Gastroesophageal sphincter (tissue), 3 donors: ENCODE data around the gene MRPS18A.

Experiments used
- EP300 ChIP-seq: sonication (generic); formaldehyde crosslinking; IDR thresholded peaks from one replicate; pipeline ENCODE4 v1.6.1; 2017; ENCODE audit warnings: antibody characterized with exemption, mild to moderate bottlenecking
- TF ChIP-seq, protein P1 (sequence below), 4 experiments: fragments of 200-600 bp in 2 of 4; fragments of 450-650 bp in 2 of 4; sonication (generic) in 1 of 4; IDR thresholded peaks; one replicate each; pipeline ENCODE4 v1.5.1; 2017 to 2019; ENCODE audit warnings: antibody characterized with exemption in 4 of 4, mild to moderate bottlenecking in 2 of 4, moderate library complexity in 2 of 4

DNA sequence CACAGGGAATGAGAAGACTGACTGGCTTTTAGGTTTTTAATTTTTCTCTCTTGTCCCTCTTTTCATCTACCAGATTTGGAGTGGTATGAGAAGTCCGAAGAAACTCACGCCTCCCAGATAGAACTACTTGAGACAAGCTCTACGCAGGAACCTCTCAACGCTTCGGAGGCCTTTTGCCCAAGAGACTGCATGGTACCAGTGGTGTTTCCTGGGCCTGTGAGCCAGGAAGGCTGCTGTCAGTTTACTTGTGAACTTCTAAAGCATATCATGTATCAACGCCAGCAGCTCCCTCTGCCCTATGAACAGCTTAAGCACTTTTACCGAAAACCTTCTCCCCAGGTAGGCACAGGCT lies 51.3 kb downstream of the MRPS18A start:
- TF ChIP-seq, protein P1, sequence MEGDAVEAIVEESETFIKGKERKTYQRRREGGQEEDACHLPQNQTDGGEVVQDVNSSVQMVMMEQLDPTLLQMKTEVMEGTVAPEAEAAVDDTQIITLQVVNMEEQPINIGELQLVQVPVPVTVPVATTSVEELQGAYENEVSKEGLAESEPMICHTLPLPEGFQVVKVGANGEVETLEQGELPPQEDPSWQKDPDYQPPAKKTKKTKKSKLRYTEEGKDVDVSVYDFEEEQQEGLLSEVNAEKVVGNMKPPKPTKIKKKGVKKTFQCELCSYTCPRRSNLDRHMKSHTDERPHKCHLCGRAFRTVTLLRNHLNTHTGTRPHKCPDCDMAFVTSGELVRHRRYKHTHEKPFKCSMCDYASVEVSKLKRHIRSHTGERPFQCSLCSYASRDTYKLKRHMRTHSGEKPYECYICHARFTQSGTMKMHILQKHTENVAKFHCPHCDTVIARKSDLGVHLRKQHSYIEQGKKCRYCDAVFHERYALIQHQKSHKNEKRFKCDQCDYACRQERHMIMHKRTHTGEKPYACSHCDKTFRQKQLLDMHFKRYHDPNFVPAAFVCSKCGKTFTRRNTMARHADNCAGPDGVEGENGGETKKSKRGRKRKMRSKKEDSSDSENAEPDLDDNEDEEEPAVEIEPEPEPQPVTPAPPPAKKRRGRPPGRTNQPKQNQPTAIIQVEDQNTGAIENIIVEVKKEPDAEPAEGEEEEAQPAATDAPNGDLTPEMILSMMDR (IDR thresholded peaks at IDR 0.05) = no peak
- TF ChIP-seq EP300 = no peak
